ENCODE data around the gene DNAH14. TPM values are rescaled to one million over a fixed set of nuclear protein-coding genes. Genes with fewer than 3 reads are reported as not detected.
A peak's percentile ranks its signal among the peaks of the same experiment; 100 is the strongest.
"Not testable (repeated sequence)": the region's sequence is repeated elsewhere in the genome, so short reads cannot be mapped to it uniquely, and the experiment has no call there.

Gene DNAH14
- polyA plus RNA-seq, 1 donor from 2014 or later = 0.10 TPM

- Mint-ChIP-seq H3K9me3 (peaks cover 3 to 22% (median 10%) of the 10 kb centered on the region in 3 donors), H3K4me3 (peak overlapping the region in 1 of 4 donors; percentile 45), H3K36me3 (peaks cover 5% of the 10 kb centered on the region), H3K4me1 (no peaks in the 10 kb centered on the region), H3K27me3 (peaks cover 7% of the 10 kb centered on the region), H3K27ac (no peak overlapping the region)
These were observed 327.6 kb downstream of the DNAH14 start for GRCh38 chr1:225257081-225257480.

DNA sequence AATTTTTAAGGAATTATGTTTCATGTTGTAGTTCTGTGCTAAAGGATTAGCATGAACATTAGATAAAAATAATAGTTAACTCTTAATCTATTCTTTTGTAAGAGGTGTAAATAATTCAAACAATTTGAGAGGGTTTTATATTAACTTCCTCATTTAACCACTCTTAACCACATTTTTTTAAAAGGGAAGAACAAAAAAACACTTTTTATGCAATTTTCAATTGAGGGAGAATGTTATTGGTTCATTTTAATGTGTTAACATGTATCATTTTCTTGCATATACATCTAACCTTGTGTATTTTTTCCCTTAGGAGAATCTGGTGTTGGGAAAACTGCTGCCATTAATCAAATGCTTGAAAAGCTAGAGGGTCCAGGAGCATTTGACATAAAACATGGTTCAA is 329.3 kb downstream of the DNAH14 start:
- Mint-ChIP-seq H3K27ac (no peak overlapping the region), H3K4me3 (no peak overlapping the region), H3K4me1 (no peaks in the 10 kb centered on the region), H3K9me3 (peaks cover 9 to 22% (median 12%) of the 10 kb centered on the region in 3 donors), H3K36me3 (peaks cover 5% of the 10 kb centered on the region), H3K27me3 (peaks cover 10% of the 10 kb centered on the region)

GRCh38 chr1:225259542-225259941 is 330.1 kb downstream of the DNAH14 start:
- peaks cover 8% of the 10 kb centered on the region for H3K27me3 Mint-ChIP-seq
- H3K9me3 Mint-ChIP-seq = peaks cover 6 to 16% (median 9%) of the 10 kb centered on the region in 3 donors
- peaks cover 0 to 2% (median 0%) of the 10 kb centered on the region in 3 donors for H3K4me1 Mint-ChIP-seq
- no peak overlapping the region for H3K27ac Mint-ChIP-seq
- no peak overlapping the region for H3K4me3 Mint-ChIP-seq
- H3K36me3 Mint-ChIP-seq = peaks cover 3% of the 10 kb centered on the region

DNA sequence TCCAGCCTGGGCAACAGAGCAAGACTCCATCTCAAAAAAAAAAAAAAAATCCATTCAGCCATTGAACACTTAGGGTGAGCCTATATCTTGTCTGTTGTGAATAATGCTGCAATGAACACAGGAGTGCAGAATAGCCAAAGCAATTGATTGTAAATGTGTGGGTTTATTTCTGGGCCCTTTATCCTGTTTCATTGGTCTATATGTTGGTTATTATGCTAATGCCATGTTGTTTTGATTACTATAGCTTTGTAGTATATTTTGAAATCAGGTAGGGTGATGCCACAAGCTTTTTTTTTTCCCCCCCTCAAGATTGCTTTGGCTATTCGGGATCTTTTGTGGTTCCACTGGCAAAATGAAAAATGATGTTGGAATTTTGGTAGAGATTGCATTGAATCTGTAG is 330.8 kb downstream of the DNAH14 start:
- H3K4me3 Mint-ChIP-seq = no peak overlapping the region
- H3K9me3 Mint-ChIP-seq = peaks cover 6 to 16% (median 9%) of the 10 kb centered on the region in 3 donors
- H3K27ac Mint-ChIP-seq = no peak overlapping the region
- H3K36me3 Mint-ChIP-seq = peaks cover 3% of the 10 kb centered on the region
- peaks cover 4% of the 10 kb centered on the region for H3K27me3 Mint-ChIP-seq
- H3K4me1 Mint-ChIP-seq = peaks cover 0 to 5% (median 0%) of the 10 kb centered on the region in 3 donors

DNA sequence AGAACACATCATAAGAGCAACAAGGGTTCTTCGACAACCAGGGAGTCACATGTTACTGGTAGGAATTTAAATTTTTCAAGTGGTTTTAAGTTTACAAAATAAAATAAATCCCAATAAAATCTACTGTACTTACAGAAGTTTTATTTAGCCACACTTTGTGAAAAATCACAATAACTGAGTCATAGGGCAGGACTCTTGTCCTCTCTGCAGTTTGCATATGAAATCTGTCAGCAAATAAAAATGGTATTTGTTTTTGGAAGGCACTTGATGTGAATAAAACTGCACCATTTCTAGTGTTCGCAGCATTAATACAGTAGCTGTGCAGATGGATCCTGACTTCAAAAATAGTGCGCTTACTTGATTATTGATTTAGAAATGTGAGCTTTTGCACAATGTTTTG is 348.0 kb downstream of the DNAH14 start:
- no peak overlapping the region for H3K27ac Mint-ChIP-seq
- peaks cover 1 to 11% (median 10%) of the 10 kb centered on the region in 3 donors for H3K9me3 Mint-ChIP-seq
- H3K36me3 Mint-ChIP-seq = peaks cover 1% of the 10 kb centered on the region
- H3K27me3 Mint-ChIP-seq = peaks cover 3% of the 10 kb centered on the region
- H3K4me1 Mint-ChIP-seq = no peaks in the 10 kb centered on the region
- no peak overlapping the region for H3K4me3 Mint-ChIP-seq

DNA sequence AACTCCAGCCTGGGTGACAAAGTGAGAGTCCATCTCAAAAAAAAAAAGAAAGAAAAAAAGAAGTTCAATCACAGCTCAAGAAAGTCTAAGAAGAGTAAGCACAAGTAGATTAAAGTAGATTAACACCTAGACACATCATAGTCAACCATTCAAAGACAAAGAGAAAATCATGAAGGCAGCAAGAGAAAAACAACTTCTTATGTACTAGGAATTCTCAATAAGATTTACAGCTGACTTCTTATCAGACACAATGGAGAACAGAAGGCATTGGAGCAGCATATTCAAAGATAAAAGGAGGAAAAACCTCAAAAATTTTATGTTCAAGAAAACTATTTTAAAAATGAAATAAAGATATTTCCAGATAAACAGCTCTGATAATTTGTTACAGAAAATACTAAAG is 351.1 kb downstream of the DNAH14 start:
- H3K27me3 Mint-ChIP-seq = peaks cover 3% of the 10 kb centered on the region
- peaks cover 1 to 11% (median 10%) of the 10 kb centered on the region in 3 donors for H3K9me3 Mint-ChIP-seq
- no peaks in the 10 kb centered on the region for H3K4me1 Mint-ChIP-seq
- no peak overlapping the region for H3K27ac Mint-ChIP-seq
- H3K36me3 Mint-ChIP-seq = no peaks in the 10 kb centered on the region
- no peak overlapping the region for H3K4me3 Mint-ChIP-seq

DNA sequence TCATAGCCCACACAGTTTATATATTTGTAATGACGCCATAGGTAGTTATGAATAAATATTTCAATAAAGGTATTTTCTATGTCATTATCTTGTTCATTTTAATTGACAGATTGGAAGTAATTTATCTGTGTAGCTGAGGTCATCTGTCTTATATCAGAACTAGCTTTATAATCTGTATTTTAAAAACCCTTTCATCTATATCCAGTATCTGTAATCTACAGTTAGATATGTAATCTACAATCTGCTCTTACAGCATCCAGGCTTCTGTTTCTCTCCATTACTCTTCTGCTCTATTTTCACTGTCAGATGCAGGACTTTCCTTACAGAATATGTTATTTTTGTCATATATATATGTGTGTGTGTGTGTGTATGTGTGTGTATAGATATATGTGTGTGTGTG is 360.8 kb downstream of the DNAH14 start:
- Mint-ChIP-seq H3K9me3 (peaks cover 4 to 6% (median 4%) of the 10 kb centered on the region in 3 donors), H3K27ac (no peak overlapping the region), H3K4me3 (no peak overlapping the region), H3K27me3 (no peaks in the 10 kb centered on the region), H3K36me3 (no peaks in the 10 kb centered on the region), H3K4me1 (no peaks in the 10 kb centered on the region)

DNA sequence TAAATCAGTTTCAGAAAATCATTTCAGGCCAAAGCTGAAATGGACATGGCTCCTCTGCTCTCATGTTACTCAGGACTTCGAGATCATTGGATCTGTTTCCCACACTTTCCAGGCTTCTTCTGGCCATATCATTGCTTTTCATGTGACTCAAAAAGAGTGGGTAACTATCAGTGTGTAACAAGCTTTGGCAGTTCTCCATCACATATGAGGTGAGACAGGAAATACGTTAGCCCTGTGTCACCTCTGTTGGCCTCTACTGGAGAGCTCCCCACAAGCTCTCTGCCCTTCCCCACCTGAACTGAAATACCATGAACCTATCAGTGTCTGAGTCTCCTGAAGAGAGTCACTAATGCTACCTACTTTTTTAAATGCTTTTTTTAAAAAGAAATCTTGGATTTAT is 370.1 kb downstream of the DNAH14 start:
- H3K36me3 Mint-ChIP-seq = no peaks in the 10 kb centered on the region
- H3K4me1 Mint-ChIP-seq = no peaks in the 10 kb centered on the region
- no peak overlapping the region for H3K27ac Mint-ChIP-seq
- H3K4me3 Mint-ChIP-seq = no peak overlapping the region
- H3K27me3 Mint-ChIP-seq = peaks cover 5% of the 10 kb centered on the region
- peaks cover 8 to 20% (median 10%) of the 10 kb centered on the region in 3 donors for H3K9me3 Mint-ChIP-seq

GRCh38 chr1:225300381-225300780 is 370.9 kb downstream of the DNAH14 start:
- H3K4me1 Mint-ChIP-seq = no peaks in the 10 kb centered on the region
- no peak overlapping the region for H3K27ac Mint-ChIP-seq
- H3K4me3 Mint-ChIP-seq = no peak overlapping the region
- peaks cover 5% of the 10 kb centered on the region for H3K27me3 Mint-ChIP-seq
- peaks cover 4 to 13% (median 5%) of the 10 kb centered on the region in 3 donors for H3K9me3 Mint-ChIP-seq
- no peaks in the 10 kb centered on the region for H3K36me3 Mint-ChIP-seq

GRCh38 chr1:225304996-225305395 is 375.5 kb downstream of the DNAH14 start:
- no peaks in the 10 kb centered on the region for H3K4me1 Mint-ChIP-seq
- H3K36me3 Mint-ChIP-seq = no peaks in the 10 kb centered on the region
- no peak overlapping the region for H3K27ac Mint-ChIP-seq
- peaks cover 3% of the 10 kb centered on the region for H3K27me3 Mint-ChIP-seq
- H3K4me3 Mint-ChIP-seq = no peak overlapping the region
- no peaks in the 10 kb centered on the region for H3K9me3 Mint-ChIP-seq

DNA sequence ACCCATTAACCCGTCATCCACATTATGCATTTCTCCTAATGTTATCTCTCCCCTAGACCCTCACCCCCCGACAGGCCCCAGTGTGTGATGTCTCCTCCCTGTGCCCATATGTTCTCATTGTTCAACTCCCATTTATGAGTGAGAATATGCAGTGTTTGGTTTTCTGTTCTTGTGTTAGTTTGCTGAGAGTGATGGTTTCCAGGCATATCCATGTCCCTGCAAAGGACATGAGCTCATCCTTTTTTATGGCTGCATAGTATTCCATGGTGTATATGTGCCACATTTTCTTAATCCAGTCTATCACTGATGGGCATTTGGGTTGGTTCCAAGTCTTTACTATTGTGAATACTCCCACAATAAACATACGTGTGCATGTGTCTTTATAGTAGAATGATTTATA is 381.1 kb downstream of the DNAH14 start:
- not testable (repeated sequence) for H3K36me3 Mint-ChIP-seq, H3K9me3 Mint-ChIP-seq, H3K4me1 Mint-ChIP-seq, H3K4me3 Mint-ChIP-seq, H3K27me3 Mint-ChIP-seq, H3K27ac Mint-ChIP-seq

- peaks cover 3% of the 10 kb centered on the region for H3K27me3 Mint-ChIP-seq
- no peaks in the 10 kb centered on the region for H3K36me3 Mint-ChIP-seq
- peaks cover 0 to 1% (median 0%) of the 10 kb centered on the region in 3 donors for H3K4me1 Mint-ChIP-seq
- no peak overlapping the region for H3K27ac Mint-ChIP-seq
- H3K9me3 Mint-ChIP-seq = peaks cover 2 to 6% (median 6%) of the 10 kb centered on the region in 3 donors
- H3K4me3 Mint-ChIP-seq = no peak overlapping the region
These were observed 389.5 kb downstream of the DNAH14 start for GRCh38 chr1:225318706-225319575.

DNA sequence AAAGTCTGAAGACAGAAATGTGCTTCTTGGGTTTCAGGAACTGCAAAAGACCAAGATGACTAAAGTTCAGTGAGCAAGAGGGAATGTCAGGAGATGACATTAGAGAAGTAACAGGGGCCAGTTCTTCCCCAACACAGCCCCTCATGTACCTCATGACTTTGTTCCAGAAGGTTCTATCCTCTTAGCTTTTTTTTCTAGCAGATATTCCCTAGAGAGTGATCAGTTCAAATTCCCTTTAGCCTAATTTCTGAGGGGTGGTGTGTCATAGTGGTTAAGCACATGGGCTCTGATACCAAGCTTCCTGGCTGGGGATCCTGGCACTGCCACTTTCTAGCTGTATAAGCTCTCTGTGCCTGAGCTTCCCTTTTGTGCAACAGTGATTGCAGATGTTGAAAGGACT is 390.4 kb downstream of the DNAH14 start:
- peaks cover 0 to 1% (median 0%) of the 10 kb centered on the region in 3 donors for H3K4me1 Mint-ChIP-seq

DNA sequence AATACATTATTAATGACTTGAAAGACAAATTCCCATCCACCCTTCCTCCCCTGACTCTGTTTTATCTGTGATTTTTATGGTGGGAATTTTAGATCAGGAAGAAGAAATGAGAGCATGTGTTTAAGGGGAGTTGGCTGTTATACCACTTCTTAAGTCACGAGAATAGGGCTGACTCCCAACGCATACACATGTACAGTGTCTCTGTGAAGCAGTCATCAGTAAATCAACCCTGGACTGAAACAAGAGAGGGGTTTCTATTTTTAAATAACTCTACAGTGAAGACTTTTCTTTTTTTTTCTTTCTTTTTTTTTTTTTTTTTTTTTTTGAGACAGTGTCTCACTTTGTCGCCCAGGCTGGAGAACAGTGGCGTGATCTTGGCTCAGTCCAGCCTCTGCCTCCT is 392.3 kb downstream of the DNAH14 start:
- no peaks in the 10 kb centered on the region for H3K9me3 Mint-ChIP-seq
- no peak overlapping the region for H3K27ac Mint-ChIP-seq
- H3K27me3 Mint-ChIP-seq = no peaks in the 10 kb centered on the region
- H3K4me1 Mint-ChIP-seq = peaks cover 0 to 1% (median 0%) of the 10 kb centered on the region in 3 donors
- no peaks in the 10 kb centered on the region for H3K36me3 Mint-ChIP-seq
- H3K4me3 Mint-ChIP-seq = no peak overlapping the region

More for the DNA sequence above, 390.4 kb downstream of the DNAH14 start:
- peaks cover 2 to 4% (median 2%) of the 10 kb centered on the region in 3 donors for H3K9me3 Mint-ChIP-seq
- no peaks in the 10 kb centered on the region for H3K36me3 Mint-ChIP-seq
- no peak overlapping the region for H3K4me3 Mint-ChIP-seq
- H3K27me3 Mint-ChIP-seq = peaks cover 3% of the 10 kb centered on the region
- no peak overlapping the region for H3K27ac Mint-ChIP-seq

DNA sequence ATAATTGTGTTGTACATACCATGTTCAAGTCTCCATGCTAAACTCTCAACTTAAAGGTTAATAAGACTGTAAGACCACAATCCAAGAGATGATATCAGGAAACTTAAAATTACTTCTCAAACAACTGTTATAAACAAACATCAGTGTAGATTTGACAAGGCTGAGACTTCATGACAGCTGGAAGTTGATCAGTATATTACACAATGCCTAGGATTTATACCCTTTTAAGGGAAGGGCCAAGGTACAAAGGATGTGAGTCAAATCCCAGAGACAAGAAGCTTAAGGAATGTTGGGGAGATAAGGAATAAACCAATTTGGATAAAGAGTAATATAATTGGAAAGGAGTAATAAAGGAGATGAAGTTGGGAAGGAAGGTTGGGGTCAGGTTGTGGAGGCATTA is 399.6 kb downstream of the DNAH14 start:
- Mint-ChIP-seq H3K27ac (no peak overlapping the region), H3K4me3 (no peak overlapping the region), H3K9me3 (peaks cover 0 to 2% (median 0%) of the 10 kb centered on the region in 3 donors), H3K36me3 (no peaks in the 10 kb centered on the region), H3K4me1 (no peaks in the 10 kb centered on the region), H3K27me3 (peaks cover 2% of the 10 kb centered on the region)

GRCh38 chr1:225329996-225330395 is 400.5 kb downstream of the DNAH14 start:
- H3K27me3 Mint-ChIP-seq, H3K27ac Mint-ChIP-seq, H3K9me3 Mint-ChIP-seq, H3K36me3 Mint-ChIP-seq, H3K4me3 Mint-ChIP-seq, H3K4me1 Mint-ChIP-seq: not testable (repeated sequence)
